ENCODE measurements around the gene SLC37A3. TPM values are rescaled to one million over a fixed set of nuclear protein-coding genes. Genes with fewer than 3 reads are reported as not detected.

SLC37A3 gene
- total RNA-seq, 1 experiment from 2014 or later: 22.1 TPM

DNA sequence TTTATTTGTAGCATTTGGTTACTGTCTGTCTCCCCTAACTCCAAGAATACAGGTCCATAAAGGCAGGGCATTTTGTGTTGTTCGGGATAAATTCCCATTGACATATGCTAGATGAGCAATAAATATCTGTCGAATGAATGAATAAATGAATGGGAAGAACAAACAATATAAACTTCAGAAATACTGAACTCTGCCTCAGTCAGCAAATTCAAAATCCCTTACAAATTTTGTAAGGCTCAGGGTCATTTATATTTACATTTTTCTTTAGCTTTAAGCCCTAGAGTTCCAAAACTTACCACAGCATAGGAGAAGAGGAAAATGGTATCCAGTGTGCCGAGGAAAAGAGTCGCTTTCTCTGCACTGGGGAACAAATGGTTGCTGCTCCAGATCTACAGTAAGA is 29.0 kb downstream of the SLC37A3 start:
- H4K20me1 ChIP-seq (ENCODE audit: low read length): no peaks in the 10 kb centered on the region
- no peaks in the 10 kb centered on the region for H3F3A ChIP-seq (ENCODE audit: low read length, unreplicated experiment)
- CTCF ChIA-PET: no interaction called here
- BruUV-seq (replicated peaks): no TSS peak
- H3K36me3 ChIP-seq (ENCODE audit: low read depth, low read length): no peaks in the 10 kb centered on the region
- H3K9me3 ChIP-seq (ENCODE audit: low read length): no peaks in the 10 kb centered on the region
- TF ChIP-seq, protein P1, sequence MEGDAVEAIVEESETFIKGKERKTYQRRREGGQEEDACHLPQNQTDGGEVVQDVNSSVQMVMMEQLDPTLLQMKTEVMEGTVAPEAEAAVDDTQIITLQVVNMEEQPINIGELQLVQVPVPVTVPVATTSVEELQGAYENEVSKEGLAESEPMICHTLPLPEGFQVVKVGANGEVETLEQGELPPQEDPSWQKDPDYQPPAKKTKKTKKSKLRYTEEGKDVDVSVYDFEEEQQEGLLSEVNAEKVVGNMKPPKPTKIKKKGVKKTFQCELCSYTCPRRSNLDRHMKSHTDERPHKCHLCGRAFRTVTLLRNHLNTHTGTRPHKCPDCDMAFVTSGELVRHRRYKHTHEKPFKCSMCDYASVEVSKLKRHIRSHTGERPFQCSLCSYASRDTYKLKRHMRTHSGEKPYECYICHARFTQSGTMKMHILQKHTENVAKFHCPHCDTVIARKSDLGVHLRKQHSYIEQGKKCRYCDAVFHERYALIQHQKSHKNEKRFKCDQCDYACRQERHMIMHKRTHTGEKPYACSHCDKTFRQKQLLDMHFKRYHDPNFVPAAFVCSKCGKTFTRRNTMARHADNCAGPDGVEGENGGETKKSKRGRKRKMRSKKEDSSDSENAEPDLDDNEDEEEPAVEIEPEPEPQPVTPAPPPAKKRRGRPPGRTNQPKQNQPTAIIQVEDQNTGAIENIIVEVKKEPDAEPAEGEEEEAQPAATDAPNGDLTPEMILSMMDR (conservative IDR thresholded peaks at IDR 0.05; ENCODE audit: low read depth, low read length): no peak
- no peak for TF ChIP-seq EZH2phosphoT487 (IDR thresholded peaks at IDR 0.05; ENCODE audit: borderline replicate concordance, low read length)
- no peak for TF ChIP-seq EZH2 (IDR thresholded peaks at IDR 0.05; ENCODE audit: low read length, unreplicated experiment)
- no peaks in the 10 kb centered on the region for H3K79me2 ChIP-seq (ENCODE audit: low read length)
- H2AFZ ChIP-seq (ENCODE audit: low read length): no peak overlapping the region
- intact Hi-C loops (cut with micrococcal nuclease): no loop called here
- no peaks in the 10 kb centered on the region for H3K4me1 ChIP-seq (ENCODE audit: insufficient read depth, low read length)
- no peaks in the 10 kb centered on the region for H3K27me3 ChIP-seq (ENCODE audit: low read length)
- H3K4me3 ChIP-seq (ENCODE audit: low read length): no peak overlapping the region
- no peak overlapping the region for H3K9ac ChIP-seq (ENCODE audit: low read length)
- no peaks in the 10 kb centered on the region for H3K9me2 ChIP-seq (replicated peaks; ENCODE audit: low read length)
- H3K27ac ChIP-seq (ENCODE audit: low read length): no peak overlapping the region
- POLR2A ChIA-PET (ENCODE audit: unreplicated experiment): no interaction called here
- H3K4me2 ChIP-seq (ENCODE audit: low read length): no peak overlapping the region
- no peak for DNase-seq
- no peak for ATAC-seq

DNA sequence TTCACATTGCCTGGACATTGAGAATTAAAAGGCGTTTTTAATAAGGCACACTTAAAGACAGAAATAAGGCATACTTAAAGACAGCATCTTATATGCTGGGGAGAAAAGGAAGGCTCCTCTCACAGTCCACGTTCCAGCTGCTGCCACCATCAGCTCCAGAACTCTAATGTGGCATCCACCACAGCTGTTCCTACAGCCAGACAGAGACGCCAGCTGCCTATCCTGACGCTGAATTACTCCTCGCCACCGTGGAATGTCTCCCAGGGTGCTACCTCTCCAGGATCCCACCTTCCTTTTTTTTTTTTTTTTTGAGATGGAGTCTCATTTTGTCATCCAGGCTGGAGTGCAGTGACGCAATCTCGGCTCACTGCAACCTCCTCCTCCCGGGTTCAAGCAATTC is 30.8 kb downstream of the SLC37A3 start:
- ATAC-seq (no peak), DNase-seq (no peak)
- Histone ChIP-seq H3K27me3 (ENCODE audit: low read length) (no peaks in the 10 kb centered on the region), H3K27ac (ENCODE audit: low read length) (no peak overlapping the region), H3K4me2 (ENCODE audit: low read length) (no peak overlapping the region), H3K9ac (ENCODE audit: low read length) (no peak overlapping the region), H3F3A (ENCODE audit: low read length, unreplicated experiment) (no peaks in the 10 kb centered on the region), H3K9me2 (replicated peaks; ENCODE audit: low read length) (no peaks in the 10 kb centered on the region), H3K4me1 (ENCODE audit: insufficient read depth, low read length) (no peaks in the 10 kb centered on the region), H2AFZ (ENCODE audit: low read length) (no peak overlapping the region), H3K36me3 (ENCODE audit: low read depth, low read length) (no peaks in the 10 kb centered on the region), H3K9me3 (ENCODE audit: low read length) (no peaks in the 10 kb centered on the region), H3K4me3 (ENCODE audit: low read length) (no peak overlapping the region), H3K79me2 (ENCODE audit: low read length) (no peaks in the 10 kb centered on the region), H4K20me1 (ENCODE audit: low read length) (no peaks in the 10 kb centered on the region)
- no TSS peak for BruUV-seq (replicated peaks)
- intact Hi-C loops (cut with micrococcal nuclease): no loop called here
- no peak for TF ChIP-seq EZH2 (IDR thresholded peaks at IDR 0.05; ENCODE audit: low read length, unreplicated experiment)
- no peak for TF ChIP-seq EZH2phosphoT487 (IDR thresholded peaks at IDR 0.05; ENCODE audit: borderline replicate concordance, low read length)
- TF ChIP-seq, protein P1 (conservative IDR thresholded peaks at IDR 0.05; ENCODE audit: low read depth, low read length): no peak
- CTCF ChIA-PET: no interaction called here
- POLR2A ChIA-PET (ENCODE audit: unreplicated experiment): no interaction called here

DNA sequence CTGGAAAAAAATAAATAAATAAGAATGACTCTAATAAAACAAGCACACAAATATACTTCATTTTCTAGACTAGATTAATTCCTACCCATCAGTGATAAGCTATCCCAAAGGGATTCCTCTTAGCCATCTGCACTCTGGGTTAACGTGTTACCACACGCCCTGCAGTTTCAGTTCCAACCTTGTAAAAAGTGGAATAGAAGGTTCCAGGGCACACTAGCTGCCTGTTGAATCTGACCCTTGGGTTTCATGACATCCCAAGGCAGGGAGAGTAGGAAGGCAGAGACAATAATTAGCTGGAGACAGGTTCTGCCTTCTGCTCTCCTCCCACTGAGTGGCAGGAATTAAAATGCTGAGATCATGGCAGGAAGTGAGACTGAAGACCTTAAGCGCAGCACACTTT is 33.5 kb downstream of the SLC37A3 start:
- Histone ChIP-seq H3K4me2 (ENCODE audit: low read length) (no peak overlapping the region), H2AFZ (ENCODE audit: low read length) (no peak overlapping the region), H3K36me3 (ENCODE audit: low read depth, low read length) (no peaks in the 10 kb centered on the region), H3F3A (ENCODE audit: low read length, unreplicated experiment) (no peaks in the 10 kb centered on the region), H3K4me1 (ENCODE audit: insufficient read depth, low read length) (no peaks in the 10 kb centered on the region), H3K9ac (ENCODE audit: low read length) (no peak overlapping the region), H4K20me1 (ENCODE audit: low read length) (no peaks in the 10 kb centered on the region), H3K27me3 (ENCODE audit: low read length) (no peaks in the 10 kb centered on the region), H3K4me3 (ENCODE audit: low read length) (no peak overlapping the region), H3K9me3 (ENCODE audit: low read length) (no peaks in the 10 kb centered on the region), H3K9me2 (replicated peaks; ENCODE audit: low read length) (no peaks in the 10 kb centered on the region), H3K79me2 (ENCODE audit: low read length) (no peaks in the 10 kb centered on the region), H3K27ac (ENCODE audit: low read length) (no peak overlapping the region)
- no TSS peak for BruUV-seq (replicated peaks)
- no peak for DNase-seq
- no peak for ATAC-seq
- ChIA-PET CTCF (no interaction called here), POLR2A (ENCODE audit: unreplicated experiment) (no interaction called here)
- TF ChIP-seq EZH2phosphoT487 (IDR thresholded peaks at IDR 0.05; ENCODE audit: borderline replicate concordance, low read length) (no peak), EZH2 (IDR thresholded peaks at IDR 0.05; ENCODE audit: low read length, unreplicated experiment) (no peak)
- TF ChIP-seq, protein P1 (conservative IDR thresholded peaks at IDR 0.05; ENCODE audit: low read depth, low read length): no peak
- intact Hi-C loops (cut with micrococcal nuclease): no loop called here
